Glutamatergic neuron (in vitro differentiated cells): ENCODE measurements around the gene NT5DC3. TPM values are rescaled to one million over a fixed set of nuclear protein-coding genes. Genes with fewer than 3 reads are reported as not detected.

Experiments used
- DNase-seq: peaks from one replicate; pipeline ENCODE4 v3.0.0; 2022
- H3K27ac Mint-ChIP-seq: one replicate; pipeline ENCODE4 v1.8.0; 2020; ENCODE audit warnings: mild to moderate bottlenecking, mixed read lengths, inconsistent platforms; ENCODE audit not compliant: unreplicated experiment
- H3K27me3 Mint-ChIP-seq: one replicate; pipeline ENCODE4 v1.8.0; 2020; ENCODE audit warnings: mild to moderate bottlenecking, moderate library complexity, mixed read lengths, inconsistent platforms; ENCODE audit not compliant: unreplicated experiment
- H3K36me3 Mint-ChIP-seq: one replicate; pipeline ENCODE4 v1.8.0; 2020; ENCODE audit warnings: mild to moderate bottlenecking, mixed read lengths, inconsistent platforms; ENCODE audit not compliant: unreplicated experiment
- H3K4me1 Mint-ChIP-seq: one replicate; pipeline ENCODE4 v1.8.0; 2020; ENCODE audit warnings: mild to moderate bottlenecking, low read depth, mixed read lengths, inconsistent platforms; ENCODE audit not compliant: unreplicated experiment
- H3K4me3 Mint-ChIP-seq: one replicate; pipeline ENCODE4 v1.8.0; 2020; ENCODE audit warnings: mild to moderate bottlenecking, mixed read lengths, inconsistent platforms; ENCODE audit not compliant: unreplicated experiment
- H3K9me3 Mint-ChIP-seq: one replicate; pipeline ENCODE4 v1.8.0; 2020; ENCODE audit warnings: mild to moderate bottlenecking, moderate library complexity, mixed read lengths, inconsistent platforms; ENCODE audit not compliant: unreplicated experiment
- total RNA-seq: library from RNA; stranded (reverse); fragmentation: NEBNext Ultra II Directional; extraction: Animal tissue kit (Norgen Biotek cat#: 25700); gene quantifications from one replicate; pipeline ENCODE4 v1.2.1, GENCODE V29; 2021; ENCODE audit not compliant: unreplicated experiment
- TF ChIP-seq, protein P1 (sequence below): fragments of 200-600 bp; sonication (generic); IDR thresholded peaks from one replicate; pipeline ENCODE4 v1.5.0; 2021; ENCODE audit not compliant: partially characterized antibody, unreplicated experiment

The NT5DC3 gene
- total RNA-seq, 1 donor from 2014 or later: 2.1 TPM

DNA sequence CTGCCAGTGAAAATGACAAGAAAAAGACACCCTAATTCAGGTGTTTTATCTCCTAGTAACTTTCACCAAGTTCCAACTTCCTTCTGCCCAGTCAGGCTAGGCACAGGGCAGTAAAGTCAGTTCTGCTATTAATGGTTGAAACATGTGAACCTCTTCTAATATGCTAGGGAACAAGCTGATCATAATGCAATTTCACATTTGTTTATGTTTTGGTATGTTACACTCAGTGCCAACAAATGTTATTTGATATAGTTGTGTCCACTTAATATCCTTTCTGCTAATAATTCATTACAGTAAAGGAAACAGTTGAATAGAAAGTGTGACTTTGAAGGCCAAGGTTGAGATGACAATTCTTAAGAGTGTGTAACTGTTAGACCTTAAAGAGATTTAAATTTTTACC lies 17.2 kb downstream of the NT5DC3 start:
- Mint-ChIP-seq H3K4me1 (peaks cover 2% of the 10 kb centered on the region), H3K27me3 (no peaks in the 10 kb centered on the region), H3K36me3 (no peaks in the 10 kb centered on the region), H3K27ac (no peak overlapping the region), H3K9me3 (no peaks in the 10 kb centered on the region), H3K4me3 (no peak overlapping the region)
- TF ChIP-seq, protein P1, sequence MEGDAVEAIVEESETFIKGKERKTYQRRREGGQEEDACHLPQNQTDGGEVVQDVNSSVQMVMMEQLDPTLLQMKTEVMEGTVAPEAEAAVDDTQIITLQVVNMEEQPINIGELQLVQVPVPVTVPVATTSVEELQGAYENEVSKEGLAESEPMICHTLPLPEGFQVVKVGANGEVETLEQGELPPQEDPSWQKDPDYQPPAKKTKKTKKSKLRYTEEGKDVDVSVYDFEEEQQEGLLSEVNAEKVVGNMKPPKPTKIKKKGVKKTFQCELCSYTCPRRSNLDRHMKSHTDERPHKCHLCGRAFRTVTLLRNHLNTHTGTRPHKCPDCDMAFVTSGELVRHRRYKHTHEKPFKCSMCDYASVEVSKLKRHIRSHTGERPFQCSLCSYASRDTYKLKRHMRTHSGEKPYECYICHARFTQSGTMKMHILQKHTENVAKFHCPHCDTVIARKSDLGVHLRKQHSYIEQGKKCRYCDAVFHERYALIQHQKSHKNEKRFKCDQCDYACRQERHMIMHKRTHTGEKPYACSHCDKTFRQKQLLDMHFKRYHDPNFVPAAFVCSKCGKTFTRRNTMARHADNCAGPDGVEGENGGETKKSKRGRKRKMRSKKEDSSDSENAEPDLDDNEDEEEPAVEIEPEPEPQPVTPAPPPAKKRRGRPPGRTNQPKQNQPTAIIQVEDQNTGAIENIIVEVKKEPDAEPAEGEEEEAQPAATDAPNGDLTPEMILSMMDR: no peak
- DNase-seq: no peak

- no peaks in the 10 kb centered on the region for H3K36me3 Mint-ChIP-seq
- no peaks in the 10 kb centered on the region for H3K9me3 Mint-ChIP-seq
- TF ChIP-seq, protein P1: no peak
These were observed 19.3 kb downstream of the NT5DC3 start for GRCh38 chr12:103821773-103822172.

GRCh38 chr12:103820881-103821489 lies 20.0 kb downstream of the NT5DC3 start:
- Mint-ChIP-seq H3K27ac (no peak overlapping the region), H3K4me3 (no peak overlapping the region), H3K9me3 (no peaks in the 10 kb centered on the region), H3K4me1 (peaks cover 2% of the 10 kb centered on the region), H3K36me3 (no peaks in the 10 kb centered on the region), H3K27me3 (no peaks in the 10 kb centered on the region)
- DNase-seq: no peak
- TF ChIP-seq, protein P1: no peak

More at GRCh38 chr12:103821773-103822172, 19.3 kb downstream of the NT5DC3 start:
- H3K4me1 Mint-ChIP-seq: peaks cover 2% of the 10 kb centered on the region
- H3K27me3 Mint-ChIP-seq: no peaks in the 10 kb centered on the region
- H3K27ac Mint-ChIP-seq: no peak overlapping the region
- H3K4me3 Mint-ChIP-seq: no peak overlapping the region
- no peak for DNase-seq

DNA sequence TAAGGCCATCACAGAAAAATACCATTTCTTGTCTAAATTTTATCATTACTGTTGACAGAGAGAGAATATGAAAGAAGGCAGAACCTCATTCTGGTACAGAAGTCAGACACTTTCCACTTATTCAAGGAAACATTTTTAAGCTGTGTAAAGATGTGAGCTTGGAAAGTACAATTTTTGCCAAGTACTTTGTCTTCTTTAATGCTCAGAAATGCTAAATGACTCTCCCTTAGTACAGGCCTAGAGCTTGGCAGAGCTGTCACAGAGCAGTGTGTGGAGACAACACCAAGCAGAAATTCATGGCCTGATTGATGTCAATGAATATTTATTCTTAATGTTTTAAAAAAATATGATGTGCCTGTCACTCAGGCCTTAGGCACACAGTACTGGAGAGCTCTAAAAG lies 20.7 kb downstream of the NT5DC3 start:
- no peak overlapping the region for H3K27ac Mint-ChIP-seq
- TF ChIP-seq, protein P1: no peak
- H3K27me3 Mint-ChIP-seq: no peaks in the 10 kb centered on the region
- H3K4me1 Mint-ChIP-seq: peaks cover 2% of the 10 kb centered on the region
- H3K36me3 Mint-ChIP-seq: no peaks in the 10 kb centered on the region
- no peak for DNase-seq
- H3K4me3 Mint-ChIP-seq: no peak overlapping the region
- no peaks in the 10 kb centered on the region for H3K9me3 Mint-ChIP-seq

- H3K4me1 Mint-ChIP-seq: peaks cover 2% of the 10 kb centered on the region
- H3K4me3 Mint-ChIP-seq: no peak overlapping the region
- no peak overlapping the region for H3K27ac Mint-ChIP-seq
- no peaks in the 10 kb centered on the region for H3K27me3 Mint-ChIP-seq
- TF ChIP-seq, protein P1: no peak
- H3K9me3 Mint-ChIP-seq: no peaks in the 10 kb centered on the region
- no peaks in the 10 kb centered on the region for H3K36me3 Mint-ChIP-seq
- no peak for DNase-seq
These were observed 21.1 kb downstream of the NT5DC3 start for GRCh38 chr12:103819892-103820291.
